Fibroblast of skin of left biceps (primary cell): ENCODE measurements around the gene BMP5.
"Not testable (repeated sequence)": the region's sequence is repeated elsewhere in the genome, so short reads cannot be mapped to it uniquely, and the experiment has no call there.

Experiments
- DNase-seq, 2 experiments: peaks; one replicate each; pipeline ENCODE4 v3.0.0-alpha.2; 2013; ENCODE audit warnings: low read depth in 2 of 2

The BMP5 gene

DNA sequence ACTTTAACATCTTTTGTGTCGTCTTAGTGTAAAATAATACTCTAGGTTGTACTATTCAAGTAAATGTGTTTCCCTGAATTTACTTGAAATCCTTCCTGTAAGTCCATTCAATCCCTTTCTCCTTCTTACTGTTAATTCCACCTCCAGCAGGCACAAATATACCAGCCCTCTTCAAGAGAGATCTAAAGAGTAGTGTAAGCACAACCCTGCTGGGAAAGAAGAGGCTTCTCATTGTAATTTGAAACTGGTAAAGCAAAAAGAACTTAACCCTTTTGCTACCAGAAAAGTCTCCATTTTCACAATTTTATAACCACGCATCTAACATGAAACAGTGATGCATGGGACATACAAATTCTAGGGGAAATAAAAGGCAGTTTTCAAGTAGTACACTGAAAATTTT is at the start of gene BMP5:
TSS of gene BMP5 (minus strand) at position 191 of the 400 bp plus-strand sequence. CDS start 725 bp downstream, outside the sequence.
- DNase-seq: no peak

DNA sequence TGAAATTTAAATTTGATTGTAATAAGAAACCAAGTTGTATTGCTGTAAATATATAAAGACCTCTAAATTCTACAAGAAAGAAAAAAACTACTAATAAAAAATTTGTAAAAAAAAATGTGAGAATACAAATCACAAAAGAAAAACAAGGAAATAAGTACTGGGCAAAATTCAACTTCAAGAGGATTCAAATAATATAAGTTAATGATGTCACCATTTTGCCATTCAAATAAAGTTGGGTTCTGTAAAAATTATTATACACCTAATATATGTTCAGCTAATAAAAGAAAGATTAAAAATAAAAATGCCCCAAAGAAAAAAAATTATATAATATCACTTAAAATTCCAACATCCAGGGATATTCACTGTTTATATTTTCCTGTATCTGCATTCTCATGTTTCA is 47.0 kb upstream of the BMP5 start:
- DNase-seq: no peak

DNA sequence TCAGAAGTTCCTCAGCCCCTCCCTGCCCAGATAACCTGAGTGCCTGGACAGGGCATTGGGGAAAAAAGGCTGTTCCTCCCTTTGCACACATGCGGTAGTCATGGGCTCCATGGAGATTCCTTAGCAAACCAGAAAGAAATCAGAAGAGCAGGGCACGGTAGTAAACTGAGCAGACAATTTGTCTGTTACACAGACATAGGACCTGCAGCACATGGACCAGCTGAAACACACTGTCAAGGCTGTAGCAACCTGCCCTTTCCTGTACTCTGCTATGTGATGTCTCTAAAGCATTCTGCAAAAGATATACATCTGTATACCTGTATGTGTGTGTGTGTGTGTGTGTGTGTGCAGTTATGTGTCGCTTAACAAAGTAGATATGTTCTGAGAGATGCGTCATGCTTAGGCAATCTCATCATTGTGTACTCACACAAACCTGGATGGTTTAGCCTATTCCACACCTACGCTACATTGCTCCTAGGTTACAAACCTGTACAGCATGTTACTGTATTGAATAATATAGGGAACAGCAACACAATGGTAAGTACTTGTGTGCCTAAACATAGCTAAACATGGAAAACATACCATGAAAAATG is 44.4 kb upstream of the BMP5 start:
- DNase-seq: no peak

DNA sequence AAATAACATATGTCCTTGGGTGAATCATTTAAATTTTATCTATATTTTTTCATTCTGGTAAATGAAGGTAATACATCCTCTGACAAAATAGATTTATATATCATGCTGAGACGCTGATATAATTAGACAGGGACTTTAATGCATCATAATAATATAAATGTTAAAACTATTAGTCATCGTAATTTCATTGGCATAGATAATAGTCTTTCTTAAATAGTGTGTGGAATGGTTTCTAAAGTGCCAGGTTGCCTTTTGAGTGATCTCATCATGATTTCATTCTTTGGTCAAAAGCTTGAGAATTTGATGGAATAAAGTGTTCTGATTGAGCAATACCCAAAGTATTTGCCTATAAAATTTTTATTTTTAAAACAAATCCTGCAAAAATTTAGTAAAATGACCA is 43.2 kb upstream of the BMP5 start:
- DNase-seq: no peak

DNA sequence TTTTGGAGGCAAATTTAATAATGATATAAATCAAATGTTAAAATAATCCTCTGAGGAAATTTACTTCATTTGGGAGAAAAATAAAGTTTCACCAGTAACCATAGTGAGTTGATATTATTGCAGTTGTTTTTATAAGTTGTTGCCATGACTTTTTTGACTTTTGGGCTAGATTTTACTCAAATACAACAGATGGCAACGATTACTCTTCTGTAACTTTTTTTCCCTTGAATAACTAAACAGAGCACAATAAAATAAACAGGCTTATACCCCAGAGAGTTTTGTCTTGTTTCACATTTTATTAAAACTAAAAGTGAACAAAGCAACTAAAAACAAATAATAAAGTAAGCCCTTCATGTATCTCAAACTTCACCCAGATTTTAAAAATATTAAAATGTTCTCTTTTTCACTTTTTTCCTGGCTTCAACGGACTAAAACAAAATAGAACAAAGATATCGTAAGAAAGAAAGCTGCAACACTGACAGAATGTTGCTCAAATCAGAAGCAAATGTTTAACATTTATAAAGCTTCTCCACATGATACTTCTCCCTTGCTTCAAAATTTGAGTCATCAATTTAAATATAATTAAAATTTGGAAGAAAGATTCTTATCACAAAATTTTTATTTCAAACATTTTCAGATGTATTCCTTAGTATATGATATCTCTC is 42.5 kb upstream of the BMP5 start:
- DNase-seq: no peak

DNA sequence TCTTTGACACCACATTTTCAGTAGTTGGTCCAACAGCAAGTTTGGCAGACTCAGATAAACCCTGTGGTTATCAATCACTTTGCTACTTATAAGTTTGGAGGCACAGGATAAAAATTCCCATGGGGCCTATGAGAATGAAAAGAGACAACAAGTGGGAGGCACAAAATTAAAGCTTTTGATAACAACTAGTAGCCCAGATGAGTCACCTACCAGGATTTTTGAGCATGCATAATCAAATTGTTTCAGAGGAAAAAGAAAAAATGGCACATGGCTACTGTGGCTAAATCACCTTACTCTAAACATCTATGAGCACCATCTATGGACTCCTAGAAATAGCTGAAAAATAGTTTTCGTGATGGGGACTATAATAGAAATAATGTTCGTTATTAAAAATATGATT is 40.8 kb upstream of the BMP5 start:
- DNase-seq: no peak

DNA sequence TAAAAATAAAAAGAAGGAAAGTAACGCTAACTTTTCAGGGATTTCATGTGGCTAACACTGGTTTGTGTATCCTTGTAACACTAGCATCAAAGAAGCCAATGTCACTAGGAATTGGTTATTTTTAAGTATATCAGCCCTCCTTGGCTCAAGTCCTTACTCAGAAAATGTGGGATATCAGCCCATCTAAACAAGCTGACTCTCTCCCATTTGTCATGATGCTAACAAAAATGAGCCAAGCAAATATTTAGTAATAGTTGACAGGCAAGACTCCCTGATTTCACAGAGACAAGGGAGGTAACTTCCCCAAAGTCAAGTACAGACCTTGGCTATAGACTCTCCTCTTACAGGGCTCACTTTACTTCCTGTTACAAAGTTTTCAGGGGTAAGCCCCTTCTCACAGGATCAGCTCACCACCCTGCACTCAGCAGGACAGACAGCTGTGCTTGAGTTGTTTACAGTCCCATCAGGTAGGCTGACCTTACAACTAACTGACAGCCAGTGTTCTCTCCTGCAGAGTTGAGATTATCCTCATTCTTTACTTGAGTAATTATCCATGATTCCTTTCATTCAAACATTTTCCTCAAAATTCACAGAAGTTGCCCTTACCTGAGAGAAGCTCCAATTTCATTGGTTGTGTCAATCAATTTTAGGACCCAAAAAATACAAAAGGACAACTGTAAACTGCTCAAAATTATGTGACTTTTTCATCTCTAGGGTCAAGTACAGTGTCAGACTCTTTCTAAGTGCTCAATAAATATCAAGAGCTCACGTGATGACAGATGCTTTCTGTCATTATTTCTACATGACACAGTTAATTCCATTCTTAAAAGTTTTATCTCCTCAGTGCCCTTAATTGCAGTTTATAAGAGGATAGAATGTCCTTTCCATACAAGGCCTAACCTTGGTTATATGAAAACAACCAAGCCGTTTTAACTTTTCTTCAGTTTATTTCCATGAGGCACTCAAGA is 38.1 kb upstream of the BMP5 start:
- no peak for DNase-seq

DNA sequence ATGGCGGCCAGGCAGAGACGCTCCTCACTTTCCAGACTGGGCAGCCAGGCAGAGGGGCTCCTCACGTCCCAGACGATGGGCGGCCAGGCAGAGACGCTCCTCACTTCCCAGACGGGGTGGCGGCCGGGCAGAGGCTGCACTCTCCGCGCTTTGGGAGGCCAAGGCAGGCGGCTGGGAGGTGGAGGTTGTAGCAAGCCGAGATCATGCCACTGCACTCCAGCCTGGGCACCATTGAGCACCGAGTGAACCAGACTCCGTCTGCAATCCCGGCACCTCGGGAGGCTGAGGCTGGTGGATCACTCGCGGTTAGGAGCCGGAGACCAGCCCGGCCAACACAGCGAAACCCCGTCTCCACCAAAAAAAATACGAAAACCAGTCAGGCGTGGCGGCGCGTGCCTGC is 35.1 kb upstream of the BMP5 start:
- DNase-seq: not testable (repeated sequence)

DNA sequence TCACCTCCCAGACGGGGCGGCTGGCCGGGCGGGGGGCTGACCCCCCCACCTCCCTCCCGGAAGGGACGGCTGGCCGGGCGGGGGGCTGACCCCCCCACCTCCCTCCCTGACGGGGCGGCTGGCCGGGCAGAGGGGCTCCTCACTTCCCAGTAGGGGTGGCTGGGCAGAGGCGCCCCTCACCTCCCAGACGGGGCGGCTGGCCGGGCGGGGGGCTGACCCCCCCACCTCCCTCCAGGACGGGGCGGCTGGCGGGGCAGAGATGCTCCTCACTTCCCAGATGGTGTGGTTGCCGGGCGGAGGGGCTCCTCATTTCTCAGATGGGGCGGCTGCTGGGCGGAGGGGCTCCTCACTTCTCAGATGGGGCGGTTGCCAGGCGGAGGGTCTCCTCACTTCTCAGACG is 34.5 kb upstream of the BMP5 start:
- not testable (repeated sequence) for DNase-seq

DNA sequence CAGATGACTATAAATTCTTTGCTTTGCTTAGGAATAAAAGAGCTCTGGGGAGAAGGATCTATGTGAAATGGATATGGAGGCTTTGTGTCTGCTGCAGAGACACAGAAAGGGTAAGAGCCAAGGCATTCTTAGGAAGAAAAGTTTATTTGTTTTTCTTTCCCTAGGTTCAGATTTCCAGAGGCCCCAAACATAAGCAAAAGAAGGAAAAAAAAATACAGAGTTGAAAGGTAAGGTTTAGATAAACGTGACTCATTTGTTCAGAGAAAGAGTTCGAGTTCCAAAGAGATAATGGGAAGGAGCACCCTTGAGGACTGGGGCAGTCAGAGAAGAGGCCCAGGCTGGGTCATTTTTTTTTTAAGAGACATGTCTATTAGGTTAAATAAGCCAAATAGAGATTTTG is 27.4 kb upstream of the BMP5 start:
- no peak for DNase-seq

DNA sequence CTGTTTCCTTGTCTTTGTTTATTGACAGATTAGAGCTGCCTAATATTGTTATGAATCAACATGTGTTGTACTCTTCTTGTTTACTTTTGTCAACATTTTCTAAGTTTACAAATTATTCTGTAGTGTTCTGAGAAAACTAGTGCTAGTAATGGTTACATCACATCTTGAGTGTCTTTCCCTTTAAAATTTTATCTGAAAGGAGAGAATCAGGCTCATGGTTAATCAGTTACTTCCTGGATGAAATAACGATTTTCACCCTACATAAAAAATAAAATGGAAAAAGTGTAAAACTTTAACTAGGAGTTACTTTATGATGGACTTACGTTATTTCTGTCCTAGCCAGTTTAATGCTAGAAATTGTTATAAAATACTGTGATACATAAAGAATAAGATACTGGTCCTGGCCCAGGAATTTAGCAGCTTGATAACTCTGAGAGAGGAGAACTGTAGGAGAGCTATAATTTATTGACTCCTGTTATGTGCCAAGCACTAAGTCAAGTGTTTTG is 26.4 kb upstream of the BMP5 start:
- DNase-seq: no peak

DNA sequence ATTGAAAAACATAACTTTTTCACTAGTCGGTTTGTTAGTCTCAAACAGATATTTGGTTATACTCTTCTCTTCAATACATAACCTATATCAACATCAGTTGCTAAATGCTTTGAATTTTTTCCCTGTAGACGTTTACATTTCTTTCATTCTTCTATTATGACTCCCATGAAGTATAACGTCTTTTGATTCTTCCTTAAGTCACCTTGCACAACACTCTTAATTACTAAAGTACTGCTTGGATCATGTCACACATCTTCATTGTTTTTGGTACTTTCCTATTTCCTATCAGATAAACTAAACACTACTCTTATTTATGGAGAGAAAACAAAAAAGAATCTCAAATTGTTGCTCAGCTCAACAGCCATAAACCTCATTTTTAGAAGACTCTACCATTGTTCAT is 23.0 kb upstream of the BMP5 start:
- no peak for DNase-seq

DNA sequence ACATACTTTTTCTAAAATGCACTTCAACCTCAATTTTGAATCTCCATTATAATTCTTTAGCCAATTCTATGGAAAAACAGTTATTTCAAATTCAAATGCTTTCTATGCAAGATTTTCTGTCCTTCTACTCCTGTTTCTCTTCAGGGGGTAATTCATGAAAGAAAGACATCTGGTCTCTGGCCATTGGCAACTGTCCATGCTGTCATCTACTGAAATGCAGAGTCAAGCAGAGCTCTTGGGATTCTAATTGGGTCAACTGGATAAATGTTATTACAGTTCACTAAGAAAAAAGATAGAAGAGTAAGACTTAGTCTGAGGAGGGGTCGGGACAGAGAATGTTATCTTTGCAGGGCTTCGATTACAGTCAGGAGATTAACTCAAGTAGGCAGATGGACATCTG is 22.0 kb upstream of the BMP5 start:
- no peak for DNase-seq

DNA sequence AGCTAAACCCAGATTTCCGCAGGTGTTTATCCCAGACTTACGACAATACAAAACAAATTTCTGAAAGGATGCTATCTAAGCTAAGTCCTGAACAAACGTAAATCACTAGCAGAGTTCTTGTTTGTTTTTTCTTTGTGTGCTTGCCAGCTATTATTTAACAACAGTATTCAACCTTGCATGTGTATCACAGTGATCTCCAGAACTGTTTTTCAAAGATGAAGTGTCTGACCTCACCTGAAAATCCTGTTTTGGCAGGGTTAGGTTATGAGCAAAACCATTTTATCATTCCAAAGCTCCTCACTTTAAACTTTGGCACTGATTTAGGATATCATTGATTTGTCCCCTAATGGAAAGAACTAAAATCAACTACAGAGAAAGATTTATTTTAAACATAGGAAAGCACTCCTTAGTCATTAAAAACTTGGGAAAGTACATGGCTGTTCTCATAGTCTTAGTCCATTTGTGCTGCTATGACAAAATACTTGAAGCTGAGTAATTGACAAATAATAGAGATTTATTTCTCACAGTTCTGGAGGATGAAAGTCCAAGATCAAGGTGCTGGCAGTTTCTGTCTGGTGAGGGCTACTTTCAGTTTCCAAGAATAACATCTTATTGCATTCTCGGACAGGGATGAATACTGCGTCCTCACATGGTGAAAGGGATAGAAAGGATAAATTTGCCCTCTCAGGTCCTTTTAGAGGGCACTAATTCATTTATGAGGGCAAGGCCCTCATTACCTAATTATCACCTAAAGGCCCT is 20.8 kb upstream of the BMP5 start:
- DNase-seq: no peak

DNA sequence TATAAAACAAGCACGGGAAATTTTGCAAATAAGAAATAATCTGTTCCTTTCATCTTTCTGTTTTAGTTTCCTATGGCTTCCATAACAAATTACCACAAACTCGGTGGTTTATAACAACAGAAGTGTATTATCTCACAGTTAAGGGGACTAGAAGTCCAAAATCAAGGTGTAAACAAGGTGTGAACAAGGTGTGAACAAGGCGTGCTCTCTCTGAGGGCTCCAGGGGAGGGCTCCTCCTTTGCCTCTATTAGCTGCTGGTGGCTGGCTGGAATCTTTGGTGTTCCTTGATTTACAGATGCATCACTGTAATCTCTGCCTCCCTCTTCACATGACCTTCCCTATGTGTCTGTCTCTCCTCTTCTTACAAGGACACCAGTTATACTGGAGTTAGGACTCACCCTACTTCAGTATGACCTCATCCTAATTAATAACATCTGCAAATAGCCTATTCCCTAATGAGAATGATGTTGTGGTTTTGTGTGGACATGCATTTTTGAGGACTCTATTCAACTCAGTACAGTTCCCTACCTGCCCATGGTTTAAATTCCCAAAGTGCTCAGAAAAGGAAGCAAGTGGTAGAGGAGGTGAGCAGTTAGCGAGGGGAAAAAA is 17.5 kb upstream of the BMP5 start:
- no peak for DNase-seq

DNA sequence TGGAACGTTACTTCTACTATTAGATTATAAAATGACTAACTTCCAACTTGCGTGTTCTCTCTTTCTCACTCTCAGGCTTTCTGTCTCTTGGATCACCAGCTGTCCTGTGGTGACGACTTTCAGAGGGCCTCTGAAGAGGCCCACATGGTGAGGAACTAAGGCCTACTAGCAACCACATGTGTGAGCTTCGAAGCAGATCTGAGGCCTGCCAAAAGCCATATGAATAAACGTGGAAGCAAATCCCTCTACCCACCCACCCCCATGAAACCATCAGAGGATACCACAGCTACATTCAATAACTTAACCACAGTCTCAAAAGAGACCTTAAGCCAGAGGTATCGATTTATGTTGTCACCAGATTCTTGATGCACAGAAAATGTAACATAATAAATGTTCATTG is 13.5 kb upstream of the BMP5 start:
- no peak for DNase-seq

DNA sequence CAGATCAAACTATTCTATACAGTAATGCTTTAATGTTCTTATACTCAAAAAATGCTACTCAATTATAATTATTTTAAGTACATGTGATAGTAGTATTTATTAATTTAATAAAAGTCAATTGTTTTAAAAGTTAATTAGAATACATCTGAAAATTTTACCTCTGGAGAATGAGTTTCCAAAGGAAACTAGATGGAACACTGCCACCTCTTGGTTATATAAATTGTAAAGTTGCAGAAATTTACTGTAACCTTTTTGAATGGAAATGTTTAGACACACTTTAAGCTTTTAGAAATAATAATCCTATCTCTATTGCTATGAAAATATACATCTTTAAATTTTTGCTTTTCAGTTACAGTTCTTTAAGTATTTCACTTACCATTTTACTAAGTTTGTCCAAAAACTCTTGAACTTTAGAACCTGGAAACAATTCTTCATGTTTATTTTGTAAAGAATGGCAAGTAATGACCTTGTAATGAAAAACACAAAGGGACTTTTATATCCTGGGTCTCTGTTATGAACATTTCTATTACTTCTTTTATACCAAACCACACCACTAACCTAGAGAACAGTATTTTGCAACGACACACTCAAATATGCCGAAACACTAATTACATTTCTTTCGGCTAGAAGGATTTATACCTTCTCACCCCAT is 10.9 kb upstream of the BMP5 start:
- no peak for DNase-seq

DNA sequence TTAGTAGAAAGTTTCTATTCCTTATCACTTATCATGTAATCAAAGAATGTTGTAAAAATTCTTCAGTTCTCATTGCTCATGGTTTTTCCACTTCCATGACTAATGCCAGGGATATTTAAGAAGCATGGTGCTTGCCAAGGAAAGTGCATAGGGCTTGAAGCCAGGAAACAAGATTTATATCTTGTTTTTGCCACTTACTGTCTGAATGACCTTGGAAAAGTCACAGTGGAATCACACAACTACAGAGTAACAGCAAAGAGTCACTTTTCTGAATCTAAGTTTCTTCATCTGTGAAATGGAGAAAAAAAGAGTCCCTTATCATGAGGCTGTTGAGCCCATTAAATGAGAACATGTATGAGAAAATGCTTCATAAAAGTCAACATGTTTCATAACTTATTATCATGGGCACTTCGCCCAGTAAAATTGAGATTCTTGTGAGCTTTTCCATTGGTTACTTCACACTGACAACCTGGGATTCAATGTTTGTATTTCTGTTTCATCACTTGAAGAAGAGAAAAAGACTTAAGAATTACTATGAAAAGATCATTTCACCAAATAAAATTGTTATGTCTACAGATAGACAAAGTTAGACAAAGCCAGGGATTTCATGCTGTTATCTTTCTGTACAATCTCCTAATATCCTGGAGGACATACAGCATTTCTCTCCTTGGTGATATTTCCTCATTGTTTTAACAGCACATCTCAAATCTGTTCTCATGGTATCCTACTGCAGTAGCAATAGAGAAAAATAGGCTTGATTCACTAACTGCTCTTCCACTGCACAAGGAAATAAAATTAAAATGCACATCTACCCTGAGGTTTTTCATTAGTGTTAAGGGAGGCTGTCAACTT is 7.6 kb upstream of the BMP5 start:
- DNase-seq: peak; percentile 27 to 36

DNA sequence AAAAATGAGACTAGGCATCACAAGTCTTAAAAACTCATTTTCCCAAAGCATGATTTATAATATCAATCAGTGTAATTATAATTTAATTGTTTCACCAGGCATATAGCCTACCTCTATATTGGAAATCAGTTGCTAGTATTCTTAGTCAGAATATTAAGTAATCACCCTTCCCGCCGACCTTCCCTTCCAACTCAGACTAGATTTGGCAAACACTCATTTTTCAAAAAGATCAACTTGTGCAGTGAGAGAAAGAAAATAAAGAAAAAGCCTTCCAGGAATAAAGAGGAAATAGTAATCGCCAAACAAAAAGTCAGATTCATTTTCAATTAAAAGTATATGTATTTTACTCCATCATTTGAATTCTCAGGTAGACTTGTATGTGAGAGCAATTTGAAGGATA is 1.9 kb upstream of the BMP5 start:
- no peak for DNase-seq

DNA sequence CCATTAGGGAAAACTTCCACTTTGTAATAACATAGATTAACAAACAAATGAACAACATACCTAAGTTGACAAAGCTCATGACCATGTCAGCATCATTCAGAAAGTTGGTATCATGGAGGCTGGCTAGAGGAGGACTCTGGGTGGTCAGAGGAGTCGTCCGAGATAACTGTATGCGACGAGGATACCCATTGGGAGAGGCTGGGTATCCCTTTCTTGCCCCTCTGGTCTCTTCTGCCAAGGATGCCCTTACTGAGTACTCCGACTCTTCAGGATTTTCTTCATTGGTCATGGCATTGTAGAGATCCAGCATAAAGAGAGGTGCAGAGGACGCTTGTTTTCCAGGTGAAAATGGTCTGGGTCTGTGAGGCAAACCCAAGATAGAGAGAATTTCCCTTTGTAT is 1.1 kb downstream of the BMP5 start:
- DNase-seq: no peak
